ENCODE measurements around the gene HRC.

- TF ChIP-seq CTCF (IDR thresholded peaks at IDR 0.05) (no peak), POLR2AphosphoS5 (IDR thresholded peaks at IDR 0.05) (no peak), EP300 (IDR thresholded peaks at IDR 0.05) (no peak)
Observed at GRCh38 chr19:49128545-49129237, 26.5 kb downstream of the HRC start.

Data from upper lobe of left lung (tissue), 4 donors.